Ishikawa (cell line): ENCODE results near the gene TPRG1L.

Source experiments
- CREB1 ChIP-seq: IDR thresholded peaks from 2 replicates; pipeline ENCODE4 v1.6.1; 2012; ENCODE audit warnings: low read depth
- EGR1 ChIP-seq: IDR thresholded peaks from 2 replicates; pipeline ENCODE4 v1.6.1; 2012
- MAX ChIP-seq: IDR thresholded peaks from 2 replicates; pipeline ENCODE4 v1.6.1; 2012
- NFIC ChIP-seq: IDR thresholded peaks from 2 replicates; pipeline ENCODE4 v1.6.1; 2012
- RAD21 ChIP-seq: IDR thresholded peaks from 2 replicates; pipeline ENCODE4 v1.6.1; 2012; ENCODE audit warnings: low read depth
- REST ChIP-seq: IDR thresholded peaks from 2 replicates; pipeline ENCODE4 v1.6.1; 2012; ENCODE audit warnings: low read depth, mild to moderate bottlenecking
- TAF1 ChIP-seq: IDR thresholded peaks from 2 replicates; pipeline ENCODE4 v1.6.1; 2012; ENCODE audit warnings: low read depth, mild to moderate bottlenecking
- YY1 ChIP-seq: IDR thresholded peaks from 2 replicates; pipeline ENCODE4 v1.6.1; 2012; ENCODE audit warnings: low read depth

GRCh38 chr1:3596663-3597598 lies 27.9 kb upstream of the TPRG1L start:
- no peak for TF ChIP-seq CREB1
- no peak for TF ChIP-seq YY1
- TF ChIP-seq RAD21, result no peak
- TF ChIP-seq TAF1, result no peak
- TF ChIP-seq MAX, result no peak
- TF ChIP-seq NFIC, result no peak
- no peak for TF ChIP-seq REST
- TF ChIP-seq EGR1, result no peak
